H9 (cell line): Measurements from ENCODE around the gene PARD3. TPM values are rescaled to one million over a fixed set of nuclear protein-coding genes. Genes with fewer than 3 reads are reported as not detected.

ENCODE experiments used
- DNase-seq: peaks from one replicate; pipeline ENCODE4 v3.0.0-alpha.2; 2017
- H2AFZ ChIP-seq: one replicate; pipeline ENCODE4 v1.6.1; 2013; ENCODE audit warnings: mild to moderate bottlenecking, low read length, control low read depth, moderate library complexity
- H2AK5ac ChIP-seq: 2 replicates; pipeline ENCODE4 v1.6.1; 2013; ENCODE audit warnings: low read length, control low read depth, mixed read lengths; ENCODE audit not compliant: insufficient read length
- H2BK120ac ChIP-seq: one replicate; pipeline ENCODE4 v1.6.1; 2013; ENCODE audit warnings: low read depth, mild to moderate bottlenecking, low read length, control low read depth, inconsistent platforms; ENCODE audit not compliant: poor library complexity, severe bottlenecking
- H2BK12ac ChIP-seq: 2 replicates; pipeline ENCODE4 v1.6.1; 2013; ENCODE audit warnings: low read length, control low read depth, mixed read lengths, low read depth; ENCODE audit not compliant: insufficient read length
- H2BK15ac ChIP-seq: 2 replicates; pipeline ENCODE4 v1.6.1; 2013; ENCODE audit warnings: low read depth, low read length, control low read depth
- H2BK20ac ChIP-seq: one replicate; pipeline ENCODE4 v1.6.1; 2013; ENCODE audit warnings: low read depth, mild to moderate bottlenecking, low read length, control low read depth, inconsistent platforms; ENCODE audit not compliant: poor library complexity, severe bottlenecking
- H2BK5ac ChIP-seq: 2 replicates; pipeline ENCODE4 v1.6.1; 2013; ENCODE audit warnings: low read length, control low read depth, mixed read lengths; ENCODE audit not compliant: insufficient read length
- H3K14ac ChIP-seq: 2 replicates; pipeline ENCODE4 v1.6.1; 2013; ENCODE audit warnings: low read length, control low read depth; ENCODE audit not compliant: insufficient read depth
- H3K18ac ChIP-seq: 2 replicates; pipeline ENCODE4 v1.6.1; 2013; ENCODE audit warnings: low read depth, mild to moderate bottlenecking, mixed read lengths, low read length, control low read depth; ENCODE audit not compliant: insufficient read length
- H3K23ac ChIP-seq: 2 replicates; pipeline ENCODE4 v1.6.1; 2013; ENCODE audit warnings: low read length, control low read depth, mixed read lengths, low read depth; ENCODE audit not compliant: insufficient read length
- H3K23me2 ChIP-seq: 2 replicates; pipeline ENCODE4 v1.6.1; 2013; ENCODE audit warnings: low read depth, mild to moderate bottlenecking, mixed read lengths, low read length, control low read depth; ENCODE audit not compliant: insufficient read length, poor library complexity, severe bottlenecking
- H3K27ac ChIP-seq: 2 replicates; pipeline ENCODE4 v1.5.1; 2013; ENCODE audit warnings: low read length, control low read depth, mixed read lengths, low read depth; ENCODE audit not compliant: insufficient read length
- H3K27me3 ChIP-seq: 2 replicates; pipeline ENCODE4 v1.6.1; 2013; ENCODE audit warnings: low read length, control low read depth, inconsistent platforms; ENCODE audit not compliant: insufficient read depth
- H3K4ac ChIP-seq: 2 replicates; pipeline ENCODE4 v1.6.1; 2013; ENCODE audit warnings: low read depth, mild to moderate bottlenecking, control low read depth, inconsistent platforms, low read length, moderate library complexity
- H3K4me1 ChIP-seq: 2 replicates; pipeline ENCODE4 v1.6.1; 2013; ENCODE audit warnings: low read length, control low read depth, inconsistent platforms; ENCODE audit not compliant: insufficient read depth
- H3K4me2 ChIP-seq: 2 replicates; pipeline ENCODE4 v1.6.1; 2013; ENCODE audit warnings: low read length, control low read depth, mixed read lengths; ENCODE audit not compliant: insufficient read length, insufficient read depth
- H3K56ac ChIP-seq: 2 replicates; pipeline ENCODE4 v1.6.1; 2013; ENCODE audit warnings: low read depth, mild to moderate bottlenecking, mixed read lengths, low read length, control low read depth; ENCODE audit not compliant: insufficient read length
- H3K79me1 ChIP-seq: 2 replicates; pipeline ENCODE4 v1.6.1; 2013; ENCODE audit warnings: low read depth, mild to moderate bottlenecking, moderate library complexity, low read length, control low read depth, inconsistent platforms; ENCODE audit not compliant: insufficient read depth, poor library complexity, severe bottlenecking
- H3K79me2 ChIP-seq: 2 replicates; pipeline ENCODE4 v1.6.1; 2013; ENCODE audit warnings: low read length, control low read depth, inconsistent platforms; ENCODE audit not compliant: insufficient read depth
- H3K9ac ChIP-seq: 2 replicates; pipeline ENCODE4 v1.6.1; 2013; ENCODE audit warnings: low read length, control low read depth, mixed read lengths; ENCODE audit not compliant: insufficient read length; ENCODE audit errors: extremely low read depth
- H3K9me3 ChIP-seq: one replicate; pipeline ENCODE4 v1.6.1; 2013; ENCODE audit warnings: low read depth, low read length, inconsistent platforms; ENCODE audit not compliant: control insufficient read depth
- H3T11ph ChIP-seq: one replicate; pipeline ENCODE4 v1.6.1; 2013; ENCODE audit warnings: mild to moderate bottlenecking, low read length, control low read depth, inconsistent platforms
- H4K20me1 ChIP-seq: one replicate; pipeline ENCODE4 v1.6.1; 2013; ENCODE audit not compliant: control insufficient read depth, insufficient read length, insufficient read depth
- H4K5ac ChIP-seq: 2 replicates; pipeline ENCODE4 v1.6.1; 2013; ENCODE audit warnings: low read depth, mild to moderate bottlenecking, mixed read lengths, low read length, control low read depth; ENCODE audit not compliant: insufficient read length
- H4K8ac ChIP-seq: replicated peaks from 2 replicates; pipeline ENCODE4 v1.6.1; 2013; ENCODE audit warnings: low read length, control low read depth, mixed read lengths, low read depth; ENCODE audit not compliant: insufficient read length
- H4K91ac ChIP-seq: 2 replicates; pipeline ENCODE4 v1.6.1; 2013; ENCODE audit warnings: low read depth, mild to moderate bottlenecking, moderate library complexity, mixed read lengths, low read length, control low read depth; ENCODE audit not compliant: insufficient read length
- H3K27ac Mint-ChIP-seq, 3 experiments: 2 replicates in 2 of 3; 3 replicates in 1 of 3; pipeline ENCODE4 v1.8.0; 2020 to 2021; ENCODE audit warnings: mixed read lengths in 3 of 3, mild to moderate bottlenecking in 1 of 3, moderate library complexity in 1 of 3
- H3K27me3 Mint-ChIP-seq: 2 replicates; pipeline ENCODE4 v1.8.0; 2021; ENCODE audit warnings: low read depth, mild to moderate bottlenecking, moderate library complexity, mixed read lengths
- H3K36me3 Mint-ChIP-seq, 3 experiments: 2 replicates in 2 of 3; 3 replicates in 1 of 3; pipeline ENCODE4 v1.8.0; 2020 to 2021; ENCODE audit warnings: low read depth in 3 of 3, mixed read lengths in 3 of 3; ENCODE audit not compliant: insufficient read depth in 1 of 3
- H3K4me1 Mint-ChIP-seq, 2 experiments: 2 replicates each; pipeline ENCODE4 v1.8.0; 2020; ENCODE audit warnings: mixed read lengths in 2 of 2
- H3K4me3 Mint-ChIP-seq, 2 experiments: 2 replicates in 1 of 2; 3 replicates in 1 of 2; pipeline ENCODE4 v1.8.0; 2020 to 2021; ENCODE audit warnings: mild to moderate bottlenecking in 2 of 2, mixed read lengths in 2 of 2, moderate library complexity in 1 of 2
- H3K9me3 Mint-ChIP-seq, 2 experiments: 2 replicates in 1 of 2; 3 replicates in 1 of 2; pipeline ENCODE4 v1.8.0; 2020; ENCODE audit warnings: mild to moderate bottlenecking in 2 of 2, mixed read lengths in 2 of 2, moderate library complexity in 1 of 2
- WGBS: extraction: QIAGEN DNeasy Blood & Tissue Kit; methylation state at CpG from one replicate; pipeline ENCODE4 v1.1.7; 2013; ENCODE audit warnings: missing lambda C conversion rate, low lambda C conversion rate, mixed read lengths; ENCODE audit not compliant: insufficient read length; ENCODE audit errors: extremely low coverage; 5-methylcytosine and 5-hydroxymethylcytosine counted together
- total RNA-seq: library from RNA; stranded (reverse); gene quantifications from 2 replicates; pipeline ENCODE4 v1.2.1, GENCODE V29; 2021
- TF ChIP-seq, protein P1 (sequence below): fragments of 200-600 bp; sonication (generic); conservative IDR thresholded peaks from 3 replicates; pipeline ENCODE4 v1.8.0; 2021; ENCODE audit warnings: antibody characterized with exemption, mild to moderate bottlenecking

Gene PARD3
- total RNA-seq, 1 experiment from 2014 or later: 44.7 TPM

DNA sequence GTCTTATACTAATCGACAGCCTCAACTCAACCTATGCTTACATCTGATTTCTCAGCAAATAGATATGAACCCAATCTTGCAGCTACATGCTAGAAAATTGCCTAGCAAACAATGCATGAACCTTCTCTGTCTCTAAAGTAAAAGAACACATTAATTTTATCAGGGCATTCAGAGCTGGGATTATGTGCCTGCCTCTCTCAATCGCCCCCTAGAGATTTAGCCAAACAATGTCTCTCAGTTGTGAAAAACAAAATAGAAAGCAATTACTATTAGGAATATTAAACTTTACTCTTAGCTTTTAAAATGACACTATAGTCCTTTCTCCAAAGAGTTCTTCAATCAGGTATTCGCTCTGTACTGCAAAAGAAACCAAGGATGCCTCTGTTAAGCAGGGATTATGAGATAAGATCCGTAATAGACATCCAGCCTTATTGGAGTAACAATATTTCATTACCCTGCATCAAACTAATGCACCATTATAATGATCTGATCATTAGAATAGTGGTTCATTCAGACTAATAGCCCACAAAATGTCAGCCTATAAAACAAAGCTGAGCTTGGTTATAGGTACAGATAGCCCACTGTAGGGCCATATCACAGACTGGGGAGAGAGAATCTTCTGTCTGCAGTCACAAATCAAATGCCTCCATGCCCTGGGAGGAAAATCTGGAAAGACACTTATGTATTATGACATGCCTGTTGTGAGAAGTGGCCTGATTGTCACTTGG lies 736.9 kb downstream of the PARD3 start:
- Mint-ChIP-seq H3K4me3 (no peak overlapping the region), H3K36me3 (no peaks in the 10 kb centered on the region), H3K9me3 (no peaks in the 10 kb centered on the region; a peak in 1 of 5 replicates), H3K27me3 (peaks cover 2% of the 10 kb centered on the region; the same call in 1 of the 2 replicates), H3K4me1 (no peaks in the 10 kb centered on the region), H3K27ac (no peak overlapping the region)
- TF ChIP-seq, protein P1, sequence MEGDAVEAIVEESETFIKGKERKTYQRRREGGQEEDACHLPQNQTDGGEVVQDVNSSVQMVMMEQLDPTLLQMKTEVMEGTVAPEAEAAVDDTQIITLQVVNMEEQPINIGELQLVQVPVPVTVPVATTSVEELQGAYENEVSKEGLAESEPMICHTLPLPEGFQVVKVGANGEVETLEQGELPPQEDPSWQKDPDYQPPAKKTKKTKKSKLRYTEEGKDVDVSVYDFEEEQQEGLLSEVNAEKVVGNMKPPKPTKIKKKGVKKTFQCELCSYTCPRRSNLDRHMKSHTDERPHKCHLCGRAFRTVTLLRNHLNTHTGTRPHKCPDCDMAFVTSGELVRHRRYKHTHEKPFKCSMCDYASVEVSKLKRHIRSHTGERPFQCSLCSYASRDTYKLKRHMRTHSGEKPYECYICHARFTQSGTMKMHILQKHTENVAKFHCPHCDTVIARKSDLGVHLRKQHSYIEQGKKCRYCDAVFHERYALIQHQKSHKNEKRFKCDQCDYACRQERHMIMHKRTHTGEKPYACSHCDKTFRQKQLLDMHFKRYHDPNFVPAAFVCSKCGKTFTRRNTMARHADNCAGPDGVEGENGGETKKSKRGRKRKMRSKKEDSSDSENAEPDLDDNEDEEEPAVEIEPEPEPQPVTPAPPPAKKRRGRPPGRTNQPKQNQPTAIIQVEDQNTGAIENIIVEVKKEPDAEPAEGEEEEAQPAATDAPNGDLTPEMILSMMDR: peak; percentile 37; the same call in 2 of the 3 replicates
- Histone ChIP-seq H3T11ph (no peak overlapping the region), H3K14ac (no peak overlapping the region), H3K79me2 (no peaks in the 10 kb centered on the region), H2BK20ac (no peak overlapping the region), H2BK15ac (no peak overlapping the region), H2BK5ac (no peak overlapping the region), H3K56ac (no peak overlapping the region), H4K20me1 (no peaks in the 10 kb centered on the region), H4K91ac (no peak overlapping the region), H2AFZ (no peak overlapping the region), H3K4ac (no peak overlapping the region), H2AK5ac (no peak overlapping the region), H4K8ac (no peak overlapping the region), H3K23me2 (no peaks in the 10 kb centered on the region), H3K23ac (no peak overlapping the region), H3K9ac (no peak overlapping the region), H3K18ac (no peak overlapping the region), H2BK12ac (no peak overlapping the region), H4K5ac (no peak overlapping the region), H3K4me1 (no peaks in the 10 kb centered on the region), H2BK120ac (no peak overlapping the region), H3K4me2 (no peak overlapping the region), H3K9me3 (no peaks in the 10 kb centered on the region), H3K27me3 (no peaks in the 10 kb centered on the region), H3K27ac (no peak overlapping the region), H3K79me1 (no peaks in the 10 kb centered on the region)
- no CpG with 5 or more reads among the region's 4 CpGs for WGBS
- DNase-seq: no peak
